K562 (cell line): Measurements from ENCODE around the gene HDAC6. TPM values are rescaled to one million over a fixed set of nuclear protein-coding genes. Genes with fewer than 3 reads are reported as not detected.

ENCODE experiments used
- ATAC-seq: fragments of 200-7000 bp; cut with Tn5 transposase; 3 replicates; pipeline ENCODE4 v1.9.1; 2020; ENCODE audit warnings: moderate library complexity
- BruUV-seq: library from RNA; stranded (reverse); fragments of 400-500 nt; replicated peaks from 2 replicates; lab custom pipeline; 2021; lab: Mats Ljungman, UMichigan
- CTCF ChIA-PET: fragments of 300-600 bp; formaldehyde crosslinking; extraction: SDS; loops from one replicate; lab custom pipeline; 2021; ENCODE audit warnings: low intra/inter-chr PET ratio; lab: Yijun Ruan, JAX
- POLR2A ChIA-PET: fragments of 300-600, 350-650 bp; sonication (Branson Sonifier 250); formaldehyde crosslinking; extraction: SDS; loops from one replicate; lab custom pipeline; 2021; ENCODE audit warnings: antibody characterized with exemption, inconsistent platforms; lab: Yijun Ruan, JAX
- DNase-seq, 4 experiments: peaks; one replicate each; pipeline versions ENCODE4 v3.0.0 to v3.0.0-alpha.2; 2011 to 2018; ENCODE audit warnings: low spot score in 3 of 4, mixed read lengths in 3 of 4; ENCODE audit errors: extremely low read depth in 1 of 4
- FAIRE-seq: peaks from 2 replicates; lab custom pipeline; 2011; peaks lifted over from hg19 to GRCh38; lab: Jason Lieb, UNC
- H2AFZ ChIP-seq: 2 replicates; pipeline ENCODE4 v1.6.0; 2011; ENCODE audit warnings: low read depth, low read length, control low read depth, inconsistent platforms
- H3K27ac ChIP-seq: fragments of 200-600 bp; 3 replicates; pipeline ENCODE4 v1.8.0; 2011; ENCODE audit warnings: low read depth, mild to moderate bottlenecking, control low read depth, inconsistent platforms, low read length, moderate library complexity, mixed read lengths; ENCODE audit errors: extremely low read depth
- H3K27me3 ChIP-seq, 2 experiments: fragments of 300-600 bp in 1 of 2; 2 replicates in 1 of 2; 3 replicates in 1 of 2; pipeline versions ENCODE4 v1.6.0 to v1.8.0; 2011; ENCODE audit warnings: inconsistent platforms in 2 of 2, low read length in 2 of 2, mild to moderate bottlenecking in 1 of 2, mixed read lengths in 1 of 2, moderate library complexity in 1 of 2; ENCODE audit not compliant: control insufficient read depth in 2 of 2, insufficient read depth in 2 of 2
- H3K36me3 ChIP-seq: fragments of 300-600 bp; 3 replicates; pipeline ENCODE4 v1.8.0; 2011; ENCODE audit warnings: mild to moderate bottlenecking, low read length, inconsistent platforms; ENCODE audit not compliant: control insufficient read depth, insufficient read depth
- H3K4me1 ChIP-seq, 2 experiments: fragments of 200-600 bp in 1 of 2; replicated peaks in 1 of 2; 2 replicates in 1 of 2; 3 replicates in 1 of 2; pipeline versions ENCODE4 v1.5.1 to v1.8.0; 2011; ENCODE audit warnings: inconsistent platforms in 2 of 2, low read length in 2 of 2, mild to moderate bottlenecking in 1 of 2, mixed read lengths in 1 of 2, moderate library complexity in 1 of 2; ENCODE audit not compliant: control insufficient read depth in 2 of 2, insufficient read depth in 2 of 2
- H3K4me2 ChIP-seq: 2 replicates; pipeline ENCODE4 v1.6.1; 2011; ENCODE audit warnings: low read length, control low read depth, inconsistent platforms, mixed read lengths; ENCODE audit not compliant: insufficient read depth
- H3K4me3 ChIP-seq: fragments of 200-600 bp; sonication (generic), shearing (Covaris generic); 2 replicates; pipeline ENCODE4 v1.5.1; 2016; ENCODE audit warnings: control low read depth, inconsistent platforms
- H3K79me2 ChIP-seq: fragments of 200-600 bp; 3 replicates; pipeline ENCODE4 v1.8.0; 2011; ENCODE audit warnings: low read length, inconsistent platforms; ENCODE audit not compliant: control insufficient read depth, insufficient read depth
- H3K9ac ChIP-seq, 2 experiments: 2 replicates each; pipeline versions ENCODE4 v1.6.0 to v1.6.1; 2011; ENCODE audit warnings: low read depth in 2 of 2, low read length in 2 of 2, control low read depth in 1 of 2, inconsistent platforms in 1 of 2, mild to moderate bottlenecking in 1 of 2, mixed read lengths in 1 of 2; ENCODE audit not compliant: insufficient read depth in 1 of 2
- H3K9me1 ChIP-seq: one replicate; pipeline ENCODE4 v1.6.0; 2011; ENCODE audit warnings: inconsistent platforms, mild to moderate bottlenecking, low read length, moderate library complexity; ENCODE audit not compliant: control insufficient read depth, insufficient read depth
- H3K9me3 ChIP-seq: replicated peaks from 2 replicates; pipeline ENCODE4 v1.5.1; 2011; ENCODE audit warnings: low read depth, low read length, inconsistent platforms; ENCODE audit not compliant: control insufficient read depth, insufficient read depth
- H4K20me1 ChIP-seq: replicated peaks from 2 replicates; pipeline ENCODE4 v1.6.1; 2011; ENCODE audit warnings: low read length, inconsistent platforms, mixed read lengths; ENCODE audit not compliant: control insufficient read depth, insufficient read depth
- DIDO1 ChIP-seq: fragments of 450-650 bp; IDR thresholded peaks from 2 replicates; pipeline ENCODE4 v1.6.1; 2016; ENCODE audit warnings: low read depth, missing biosample characterization, missing genetic modification characterization
- LARP7 ChIP-seq: fragments of 450-650 bp; IDR thresholded peaks from 2 replicates; pipeline ENCODE4 v1.6.1; 2016
- RBM22 ChIP-seq: fragments of 200-400 bp; formaldehyde crosslinking; IDR thresholded peaks from 2 replicates; pipeline ENCODE4 v1.6.1; 2018; ENCODE audit warnings: low read length, low read depth; ENCODE audit not compliant: poor library complexity, severe bottlenecking
- SMC3 ChIP-seq: conservative IDR thresholded peaks from 2 replicates; pipeline ENCODE4 v1.6.1; 2011; ENCODE audit warnings: low read depth, low read length, improper control_type of control experiment; ENCODE audit not compliant: insufficient read depth
- XRCC4 ChIP-seq: IDR thresholded peaks from one replicate; pipeline ENCODE4 v1.6.1; 2011; ENCODE audit not compliant: insufficient read depth, insufficient read length; ENCODE audit errors: extremely low read depth
- ZEB2 ChIP-seq: fragments of 450-650 bp; IDR thresholded peaks from 2 replicates; pipeline ENCODE4 v1.6.1; 2016
- WGBS: fragments of 100-300 bp; shearing (Covaris generic); methylation state at CpG from one replicate; pipeline ENCODE4 v1.1.6; 2016; ENCODE audit warnings: low coverage, mixed read lengths; ENCODE audit not compliant: insufficient coverage; ENCODE audit errors: missing lambda C conversion rate; 5-methylcytosine and 5-hydroxymethylcytosine counted together
- in situ Hi-C: fragments of 300-500 bp; cut with MboI; formaldehyde crosslinking; loops from 4 replicates; pipeline ENCODE4 v1.15.0; 2018; ENCODE audit warnings: inconsistent platforms, mixed read lengths
- intact Hi-C: fragments of 100-400 bp; cut with micrococcal nuclease; formaldehyde crosslinking; loops from 2 replicates; pipeline ENCODE4 v1.14.2; 2022
- polyA plus RNA-seq, 8 experiments: library from polyadenylated mRNA; depleted of rRNA in 4 of 8; stranded (reverse) in 5 of 8; unstranded in 3 of 8; fragments of >200 nt; fragmentation: Nextera tagmentation in 2 of 8; fragmentation: Illumina TruSeq in 1 of 8; extraction: Ambion mirVana in 2 of 8; extraction: Trizol in 1 of 8; gene quantifications; 2 replicates each; pipeline versions ENCODE4 v1.2.1 to v1.2.3, GENCODE V29; 2011 to 2014; ENCODE audit warnings: inconsistent platforms in 1 of 8, missing spikeins in 1 of 8
- total RNA-seq, 7 experiments: library from RNA; depleted of rRNA in 6 of 7; stranded (reverse); fragments of >200 nt in 6 of 7; fragmentation: Illumina TruSeq in 2 of 7; extraction: Trizol in 2 of 7; gene quantifications; 2 replicates each; pipeline versions ENCODE4 v1.2.1 to v1.2.3, GENCODE V29; 2011 to 2021; ENCODE audit warnings: low replicate concordance in 1 of 7
- TF ChIP-seq, protein P1 (sequence below): fragments of 250-450 bp; sonication (Bioruptor Pico); IDR thresholded peaks from 2 replicates; pipeline ENCODE4 v1.4.0; 2020; ENCODE audit warnings: mild to moderate bottlenecking
- TF ChIP-seq, protein P2 (sequence below), 3 experiments: fragments of 200-800 bp in 1 of 3; fragments of 250-450 bp in 1 of 3; fragments of 450-650 bp in 1 of 3; sonication (Bioruptor Pico) in 1 of 3; sonication (Bioruptor generic) in 1 of 3; formaldehyde crosslinking in 1 of 3; IDR thresholded peaks; 2 replicates each; pipeline versions ENCODE4 v1.6.1 to v1.8.0; 2016 to 2022; ENCODE audit warnings: mild to moderate bottlenecking in 2 of 3, missing genetic modification characterization in 2 of 3, missing compliant biosample characterization in 1 of 3, moderate library complexity in 1 of 3
- TF ChIP-seq, protein P3 (sequence below): fragments of 450-650 bp; IDR thresholded peaks from 2 replicates; pipeline ENCODE4 v1.6.1; 2016; ENCODE audit warnings: missing biosample characterization, missing genetic modification characterization
- TF ChIP-seq, protein P4 (sequence below), 3 experiments: IDR thresholded peaks in 2 of 3; conservative IDR thresholded peaks in 1 of 3; 2 replicates each; pipeline ENCODE4 v1.5.1; 2011 to 2012; ENCODE audit warnings: low read length in 3 of 3, mild to moderate bottlenecking in 3 of 3, control low read depth in 2 of 3, improper control_type of control experiment in 1 of 3, inconsistent platforms in 1 of 3, low read depth in 1 of 3, mixed read lengths in 1 of 3, moderate library complexity in 1 of 3; ENCODE audit not compliant: insufficient read depth in 2 of 3
- TF ChIP-seq, protein P5 (sequence below): fragments of 250-450 bp; sonication (Bioruptor Pico); IDR thresholded peaks from 2 replicates; pipeline ENCODE4 v1.6.1; 2021; ENCODE audit warnings: mild to moderate bottlenecking

Gene HDAC6
- total and polyA plus RNA-seq, 9 of the 15 experiments (the other 6 are each of a cell fraction or from before 2014, with no cell fraction given), result 29.9 to 101 (median 71.2) TPM

DNA sequence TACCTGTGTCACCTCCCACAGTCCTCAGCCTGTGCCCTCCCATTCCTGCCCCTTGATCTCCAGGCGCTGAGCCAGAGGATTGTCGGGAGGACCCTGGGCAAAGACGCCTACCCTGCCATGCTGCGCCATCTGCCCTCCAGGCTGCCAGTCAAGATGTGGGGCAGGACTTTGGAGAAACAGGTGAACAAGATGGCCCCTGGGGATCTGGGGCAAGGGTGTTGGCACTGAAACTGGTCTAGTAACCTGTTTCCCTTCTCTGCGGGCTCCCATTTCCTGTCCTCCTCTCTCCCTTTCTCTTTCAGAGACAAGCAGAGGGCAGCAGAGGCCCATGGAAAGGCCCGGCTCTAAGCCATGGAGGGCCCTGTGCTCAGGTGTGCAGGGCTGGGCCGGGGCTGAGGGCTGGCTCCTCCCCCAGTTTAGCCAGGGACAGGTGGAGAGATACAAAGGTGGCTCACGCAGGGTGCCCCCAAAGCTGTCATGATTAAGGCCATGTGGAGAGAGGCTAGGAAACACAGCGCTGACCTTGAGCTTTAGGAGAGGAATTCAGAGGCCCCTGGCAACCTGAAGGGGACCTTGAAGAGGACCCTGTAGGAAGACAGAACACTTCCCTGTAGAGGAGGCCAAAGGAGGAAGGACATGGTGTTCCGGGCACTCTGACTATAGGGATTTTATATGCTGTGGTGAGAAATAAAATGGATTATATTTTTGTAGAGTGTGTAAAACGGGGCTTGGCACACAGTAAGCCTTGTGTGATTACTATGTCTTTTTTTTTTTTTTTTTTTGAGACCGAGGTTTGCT, 40.0 kb upstream of the HDAC6 start, which contains the start of gene GLOD5:
Gene GLOD5 (plus strand): TSS at position 74 of the 798 bp plus-strand sequence. CDS start 44 bp downstream, at position 118.
- ChIA-PET POLR2A (no interaction called here), CTCF (interaction anchor here (0.6 kb wide), 1 partner anchor 180 kb away, joined by 3 read pairs; no protein-coding TSS in a partner anchor)
- Histone ChIP-seq H3K4me2 (no peak within 1 kb of the TSS), H3K9me3 (no peaks in the 10 kb centered on the region), H3K4me1 (peaks cover 16 to 19% of the 10 kb centered on the region in 2 experiments), H3K9me1 (no peaks in the 10 kb centered on the region), H3K9ac (peak within 1 kb of the TSS in 1 of 2 experiments; percentile 20; a peak in 1 of 4 replicates), H3K36me3 (peaks cover 11% of the 10 kb centered on the region; the same call in 1 of the 3 replicates), H4K20me1 (no peaks in the 10 kb centered on the region), H3K4me3 (no peak within 1 kb of the TSS), H3K27ac (peak within 1 kb of the TSS; percentile 33; the same call in 1 of the 3 replicates), H3K27me3 (no peaks in the 10 kb centered on the region), H2AFZ (peak within 1 kb of the TSS; percentile 74), H3K79me2 (0 out of 3 replicates have a peak, but pooled peaks cover 6% of the 10 kb centered on the region)
- 61% methylated on average over 9 of the region's 12 CpGs for WGBS
- BruUV-seq, result no TSS peak
- in situ Hi-C loops (no loop called here), intact Hi-C loops (loop anchor here (5.0 kb wide), 3 partner anchors 40 to 150 kb away; partner anchors contain the start of genes HDAC6, PQBP1, SLC35A2 and TIMM17B)
- DNase-seq (peak; percentile 46 to 75 (median 56)), ATAC-seq (peak; percentile 97), FAIRE-seq (no peak)
- TF ChIP-seq, protein P1, sequence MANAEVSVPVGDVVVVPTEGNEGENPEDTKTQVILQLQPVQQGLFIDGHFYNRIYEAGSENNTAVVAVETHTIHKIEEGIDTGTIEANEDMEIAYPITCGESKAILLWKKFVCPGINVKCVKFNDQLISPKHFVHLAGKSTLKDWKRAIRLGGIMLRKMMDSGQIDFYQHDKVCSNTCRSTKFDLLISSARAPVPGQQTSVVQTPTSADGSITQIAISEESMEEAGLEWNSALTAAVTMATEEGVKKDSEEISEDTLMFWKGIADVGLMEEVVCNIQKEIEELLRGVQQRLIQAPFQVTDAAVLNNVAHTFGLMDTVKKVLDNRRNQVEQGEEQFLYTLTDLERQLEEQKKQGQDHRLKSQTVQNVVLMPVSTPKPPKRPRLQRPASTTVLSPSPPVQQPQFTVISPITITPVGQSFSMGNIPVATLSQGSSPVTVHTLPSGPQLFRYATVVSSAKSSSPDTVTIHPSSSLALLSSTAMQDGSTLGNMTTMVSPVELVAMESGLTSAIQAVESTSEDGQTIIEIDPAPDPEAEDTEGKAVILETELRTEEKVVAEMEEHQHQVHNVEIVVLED (CRISPR knock-in tag), result no peak
- TF ChIP-seq, protein P2, sequence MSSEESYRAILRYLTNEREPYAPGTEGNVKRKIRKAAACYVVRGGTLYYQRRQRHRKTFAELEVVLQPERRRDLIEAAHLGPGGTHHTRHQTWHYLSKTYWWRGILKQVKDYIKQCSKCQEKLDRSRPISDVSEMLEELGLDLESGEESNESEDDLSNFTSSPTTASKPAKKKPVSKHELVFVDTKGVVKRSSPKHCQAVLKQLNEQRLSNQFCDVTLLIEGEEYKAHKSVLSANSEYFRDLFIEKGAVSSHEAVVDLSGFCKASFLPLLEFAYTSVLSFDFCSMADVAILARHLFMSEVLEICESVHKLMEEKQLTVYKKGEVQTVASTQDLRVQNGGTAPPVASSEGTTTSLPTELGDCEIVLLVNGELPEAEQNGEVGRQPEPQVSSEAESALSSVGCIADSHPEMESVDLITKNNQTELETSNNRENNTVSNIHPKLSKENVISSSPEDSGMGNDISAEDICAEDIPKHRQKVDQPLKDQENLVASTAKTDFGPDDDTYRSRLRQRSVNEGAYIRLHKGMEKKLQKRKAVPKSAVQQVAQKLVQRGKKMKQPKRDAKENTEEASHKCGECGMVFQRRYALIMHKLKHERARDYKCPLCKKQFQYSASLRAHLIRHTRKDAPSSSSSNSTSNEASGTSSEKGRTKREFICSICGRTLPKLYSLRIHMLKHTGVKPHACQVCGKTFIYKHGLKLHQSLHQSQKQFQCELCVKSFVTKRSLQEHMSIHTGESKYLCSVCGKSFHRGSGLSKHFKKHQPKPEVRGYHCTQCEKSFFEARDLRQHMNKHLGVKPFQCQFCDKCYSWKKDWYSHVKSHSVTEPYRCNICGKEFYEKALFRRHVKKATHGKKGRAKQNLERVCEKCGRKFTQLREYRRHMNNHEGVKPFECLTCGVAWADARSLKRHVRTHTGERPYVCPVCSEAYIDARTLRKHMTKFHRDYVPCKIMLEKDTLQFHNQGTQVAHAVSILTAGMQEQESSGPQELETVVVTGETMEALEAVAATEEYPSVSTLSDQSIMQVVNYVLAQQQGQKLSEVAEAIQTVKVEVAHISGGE (CRISPR knock-in tag; IDR thresholded peaks at IDR 0.05), result no peak
- TF ChIP-seq SMC3 (peak; percentile 69), LARP7 (no peak), DIDO1 (no peak), ZEB2 (peak; percentile 50; the same call in 1 of the 2 replicates), RBM22 (no peak), XRCC4 (no peak)
- TF ChIP-seq, protein P3, sequence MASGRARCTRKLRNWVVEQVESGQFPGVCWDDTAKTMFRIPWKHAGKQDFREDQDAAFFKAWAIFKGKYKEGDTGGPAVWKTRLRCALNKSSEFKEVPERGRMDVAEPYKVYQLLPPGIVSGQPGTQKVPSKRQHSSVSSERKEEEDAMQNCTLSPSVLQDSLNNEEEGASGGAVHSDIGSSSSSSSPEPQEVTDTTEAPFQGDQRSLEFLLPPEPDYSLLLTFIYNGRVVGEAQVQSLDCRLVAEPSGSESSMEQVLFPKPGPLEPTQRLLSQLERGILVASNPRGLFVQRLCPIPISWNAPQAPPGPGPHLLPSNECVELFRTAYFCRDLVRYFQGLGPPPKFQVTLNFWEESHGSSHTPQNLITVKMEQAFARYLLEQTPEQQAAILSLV, result no peak
- TF ChIP-seq, protein P4, sequence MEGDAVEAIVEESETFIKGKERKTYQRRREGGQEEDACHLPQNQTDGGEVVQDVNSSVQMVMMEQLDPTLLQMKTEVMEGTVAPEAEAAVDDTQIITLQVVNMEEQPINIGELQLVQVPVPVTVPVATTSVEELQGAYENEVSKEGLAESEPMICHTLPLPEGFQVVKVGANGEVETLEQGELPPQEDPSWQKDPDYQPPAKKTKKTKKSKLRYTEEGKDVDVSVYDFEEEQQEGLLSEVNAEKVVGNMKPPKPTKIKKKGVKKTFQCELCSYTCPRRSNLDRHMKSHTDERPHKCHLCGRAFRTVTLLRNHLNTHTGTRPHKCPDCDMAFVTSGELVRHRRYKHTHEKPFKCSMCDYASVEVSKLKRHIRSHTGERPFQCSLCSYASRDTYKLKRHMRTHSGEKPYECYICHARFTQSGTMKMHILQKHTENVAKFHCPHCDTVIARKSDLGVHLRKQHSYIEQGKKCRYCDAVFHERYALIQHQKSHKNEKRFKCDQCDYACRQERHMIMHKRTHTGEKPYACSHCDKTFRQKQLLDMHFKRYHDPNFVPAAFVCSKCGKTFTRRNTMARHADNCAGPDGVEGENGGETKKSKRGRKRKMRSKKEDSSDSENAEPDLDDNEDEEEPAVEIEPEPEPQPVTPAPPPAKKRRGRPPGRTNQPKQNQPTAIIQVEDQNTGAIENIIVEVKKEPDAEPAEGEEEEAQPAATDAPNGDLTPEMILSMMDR (IDR thresholded peaks at IDR 0.05 in 2 of 3, conservative IDR thresholded peaks at IDR 0.05 in 1 of 3; ENCODE audit: insufficient read depth in 2 of 3, low read depth in 1 of 3, low read length in 3 of 3), result peak; percentile 61 to 66 (median 61)
- TF ChIP-seq, protein P5, sequence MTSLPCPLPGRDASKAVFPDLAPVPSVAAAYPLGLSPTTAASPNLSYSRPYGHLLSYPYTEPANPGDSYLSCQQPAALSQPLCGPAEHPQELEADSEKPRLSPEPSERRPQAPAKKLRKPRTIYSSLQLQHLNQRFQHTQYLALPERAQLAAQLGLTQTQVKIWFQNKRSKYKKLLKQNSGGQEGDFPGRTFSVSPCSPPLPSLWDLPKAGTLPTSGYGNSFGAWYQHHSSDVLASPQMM (CRISPR knock-in tag), result no peak
